Lower leg skin (tissue), 4 donors: ENCODE measurements around the gene MAPK9. TPM values are rescaled to one million over a fixed set of nuclear protein-coding genes. Genes with fewer than 3 reads are reported as not detected.

Experiments
- DNase-seq, 2 donors: peaks; one replicate each; pipeline ENCODE4 v3.0.0-alpha.2; 2019; ENCODE audit warnings: low spot score in 2 of 2
- H3K4me3 ChIP-seq: fragments of 200-600 bp; sonication (generic); 2 replicates; pipeline ENCODE4 v1.5.1; 2017; ENCODE audit warnings: mild to moderate bottlenecking, low read depth; ENCODE audit not compliant: poor library complexity, severe bottlenecking
- POLR2A ChIP-seq, 2 donors: fragments of 450-650 bp; IDR thresholded peaks; one replicate each; pipeline ENCODE4 v1.6.1; 2016 to 2017; ENCODE audit warnings: antibody characterized with exemption in 2 of 2, mild to moderate bottlenecking in 1 of 2, moderate library complexity in 1 of 2
- WGBS, 2 donors: methylation state at CpG; one replicate each; pipeline ENCODE4 v1.1.5; 2018; 5-methylcytosine and 5-hydroxymethylcytosine counted together
- intact Hi-C: fragments of 100-400 bp; cut with DNase I; formaldehyde crosslinking; loops from one replicate; pipeline ENCODE4 v1.15.0; 2023; ENCODE audit warnings: low total_unique reads
- total RNA-seq, 4 donors: library from RNA; depleted of rRNA; stranded (reverse); fragments of >200 nt; gene quantifications; one replicate each; pipeline ENCODE4 v1.1.0, GENCODE V29; 2016
- TF ChIP-seq, protein P1 (sequence below), 3 donors: fragments of 450-650 bp; IDR thresholded peaks; one replicate each; pipeline ENCODE4 v1.5.1; 2016; ENCODE audit warnings: antibody characterized with exemption in 3 of 3, mild to moderate bottlenecking in 3 of 3, moderate library complexity in 2 of 3

MAPK9 gene
- total RNA-seq, 4 donors from 2014 or later: 10.4 to 18.4 (median 15.4) TPM

DNA sequence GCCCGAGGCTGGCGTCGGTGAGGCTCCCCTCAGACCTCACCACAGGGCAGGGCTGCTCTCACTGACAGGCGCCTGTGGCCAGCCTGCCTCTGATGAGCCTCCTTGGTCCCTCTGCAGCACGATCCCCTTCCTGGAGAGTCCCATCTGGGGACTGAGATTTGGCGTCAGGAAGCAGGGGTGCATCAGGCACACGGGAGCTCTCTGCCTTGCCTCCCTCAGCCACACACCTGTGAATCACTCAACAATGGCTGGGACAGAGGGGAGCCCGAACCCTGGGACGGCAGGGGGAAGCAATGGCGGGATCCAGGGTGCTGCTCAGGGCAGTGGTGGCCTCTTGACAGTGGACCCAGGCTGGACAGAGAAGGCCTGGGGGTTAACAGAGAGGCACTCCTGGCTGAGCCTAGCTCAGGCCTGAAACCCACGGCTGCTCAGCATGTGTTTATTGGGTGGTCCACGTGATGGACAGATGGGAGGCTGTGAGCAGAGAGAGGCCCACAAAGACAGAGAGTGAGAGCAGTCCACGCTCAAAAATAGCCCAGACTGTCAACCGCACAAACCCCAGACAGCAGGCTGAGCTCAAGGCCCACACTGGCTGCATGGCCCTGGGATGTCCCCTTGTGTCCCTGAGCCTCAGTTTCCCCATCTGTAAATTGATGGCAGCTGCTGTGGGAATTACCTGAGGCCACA is 94.7 kb downstream of the MAPK9 start:
- intact Hi-C loops: no loop called here
- TF ChIP-seq, protein P1, sequence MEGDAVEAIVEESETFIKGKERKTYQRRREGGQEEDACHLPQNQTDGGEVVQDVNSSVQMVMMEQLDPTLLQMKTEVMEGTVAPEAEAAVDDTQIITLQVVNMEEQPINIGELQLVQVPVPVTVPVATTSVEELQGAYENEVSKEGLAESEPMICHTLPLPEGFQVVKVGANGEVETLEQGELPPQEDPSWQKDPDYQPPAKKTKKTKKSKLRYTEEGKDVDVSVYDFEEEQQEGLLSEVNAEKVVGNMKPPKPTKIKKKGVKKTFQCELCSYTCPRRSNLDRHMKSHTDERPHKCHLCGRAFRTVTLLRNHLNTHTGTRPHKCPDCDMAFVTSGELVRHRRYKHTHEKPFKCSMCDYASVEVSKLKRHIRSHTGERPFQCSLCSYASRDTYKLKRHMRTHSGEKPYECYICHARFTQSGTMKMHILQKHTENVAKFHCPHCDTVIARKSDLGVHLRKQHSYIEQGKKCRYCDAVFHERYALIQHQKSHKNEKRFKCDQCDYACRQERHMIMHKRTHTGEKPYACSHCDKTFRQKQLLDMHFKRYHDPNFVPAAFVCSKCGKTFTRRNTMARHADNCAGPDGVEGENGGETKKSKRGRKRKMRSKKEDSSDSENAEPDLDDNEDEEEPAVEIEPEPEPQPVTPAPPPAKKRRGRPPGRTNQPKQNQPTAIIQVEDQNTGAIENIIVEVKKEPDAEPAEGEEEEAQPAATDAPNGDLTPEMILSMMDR (IDR thresholded peaks at IDR 0.05): no peak
- no peak for TF ChIP-seq POLR2A (IDR thresholded peaks at IDR 0.05)
- 56 to 63% methylated on average over 14 of the region's 14 CpGs for WGBS, 2 donors
- DNase-seq: peak in 1 of 2 donors; percentile 49
- H3K4me3 ChIP-seq: no peak overlapping the region

GRCh38 chr5:180194410-180195345 is 97.2 kb downstream of the MAPK9 start:
- DNase-seq: peak in 1 of 2 donors; percentile 70
- intact Hi-C loops: no loop called here
- no peak for TF ChIP-seq POLR2A (IDR thresholded peaks at IDR 0.05)
- TF ChIP-seq, protein P1 (IDR thresholded peaks at IDR 0.05): no peak
- WGBS, 2 donors: 87 to 88% methylated on average over 34 of the region's 34 CpGs
- H3K4me3 ChIP-seq: no peak overlapping the region

DNA sequence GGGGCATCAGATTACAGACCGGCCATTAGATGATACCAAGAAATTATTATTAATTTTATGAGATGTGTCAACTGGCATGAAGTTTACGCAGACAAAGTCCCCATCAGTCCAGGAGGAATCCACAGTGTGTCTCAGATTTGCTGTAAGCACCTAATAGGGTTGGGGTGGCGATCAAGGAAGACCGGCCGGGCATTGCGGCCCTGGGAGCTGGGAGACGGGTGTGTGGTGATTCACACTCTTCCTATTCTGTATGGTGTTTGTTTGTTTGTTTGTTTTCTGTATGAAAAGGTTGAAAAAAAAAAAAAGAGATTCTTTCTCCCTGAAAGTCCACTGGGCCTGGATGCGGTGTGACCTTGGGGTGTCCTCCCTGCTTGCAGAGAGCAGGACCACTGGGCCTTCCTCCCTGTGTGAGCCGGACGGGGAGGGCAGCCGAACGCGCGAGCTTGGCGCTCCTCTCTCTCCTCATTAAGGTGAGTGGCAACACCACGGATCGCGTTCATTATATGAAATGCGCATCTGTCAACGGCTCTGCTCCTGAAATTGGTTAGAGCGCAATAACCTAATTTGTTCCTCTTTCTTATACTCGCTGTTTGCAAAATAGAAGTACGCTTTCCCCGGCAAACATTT is 98.0 kb downstream of the MAPK9 start:
- no peak for TF ChIP-seq POLR2A (IDR thresholded peaks at IDR 0.05)
- TF ChIP-seq, protein P1 (IDR thresholded peaks at IDR 0.05): no peak
- no peak overlapping the region for H3K4me3 ChIP-seq
- DNase-seq: peak in 1 of 2 donors; percentile 49
- 91 to 93% methylated on average over 24 of the region's 24 CpGs for WGBS, 2 donors
- intact Hi-C loops: no loop called here

DNA sequence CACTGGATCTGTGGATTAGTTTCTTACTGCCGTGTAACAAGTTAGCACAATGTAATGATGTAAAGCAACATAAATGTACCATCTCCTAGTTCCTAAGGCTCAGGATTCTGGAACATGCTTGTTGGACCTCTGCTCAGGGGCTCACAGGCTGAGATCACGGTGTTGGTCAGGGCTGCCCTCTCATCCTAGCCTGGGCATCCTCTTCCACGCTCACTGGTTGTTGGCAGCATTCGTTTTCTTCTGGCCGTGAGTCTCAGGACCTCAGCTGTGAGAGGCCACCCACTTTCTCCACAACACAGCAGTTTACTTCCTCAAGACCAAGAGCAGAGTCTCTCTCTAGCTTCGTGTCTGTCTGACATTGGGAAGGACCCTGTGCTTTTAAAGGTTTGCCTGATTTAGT is 100.2 kb downstream of the MAPK9 start:
- no peak overlapping the region for H3K4me3 ChIP-seq
- no peak for TF ChIP-seq POLR2A (IDR thresholded peaks at IDR 0.05)
- TF ChIP-seq, protein P1 (IDR thresholded peaks at IDR 0.05): no peak
- peak in 1 of 2 donors; percentile 37 for DNase-seq
- intact Hi-C loops: no loop called here
- 48 to 66% methylated on average over 6 of the region's 6 CpGs for WGBS, 2 donors

DNA sequence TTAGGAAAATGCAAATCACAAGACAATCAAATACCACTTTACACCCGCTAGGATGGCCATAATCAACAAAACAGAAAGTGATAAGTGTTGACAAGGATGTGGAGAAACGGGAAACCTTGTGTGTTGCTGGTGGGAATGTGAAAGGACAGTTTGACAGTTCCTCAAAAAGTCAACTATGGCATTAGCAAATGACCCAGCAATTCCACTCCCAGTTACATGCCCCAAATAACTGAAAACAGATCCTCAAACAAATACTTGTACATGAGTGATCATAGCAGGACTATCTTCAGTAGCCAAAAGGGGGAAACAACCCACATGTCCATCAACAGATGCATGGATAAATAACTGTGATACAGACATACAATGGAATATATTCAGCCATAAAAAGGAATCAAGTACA is 104.1 kb downstream of the MAPK9 start:
- 78 to 82% methylated on average over 2 of the region's 2 CpGs for WGBS, 2 donors
- intact Hi-C loops: no loop called here
- TF ChIP-seq, protein P1 (IDR thresholded peaks at IDR 0.05): no peak
- no peak for TF ChIP-seq POLR2A (IDR thresholded peaks at IDR 0.05)
- no peak for DNase-seq
- H3K4me3 ChIP-seq: no peak overlapping the region

Other genes with a start within 250 kb of the MAPK9 start
- 10 to 100 TPM; 24.4 to 63.3 (median 36.2) TPM for gene RNF130, start 220.3 kb downstream of the MAPK9 start, total RNA-seq
- gene RASGEF1C, start 82.9 kb downstream of the MAPK9 start, total RNA-seq: 1 to 10 TPM in 1 of 4 donors, under 1 TPM in 1, not detected in 2; 0.71 to 2.5 TPM
- 1 to 10 TPM; 2.5 to 8.4 (median 3.8) TPM for gene GFPT2, start 61.3 kb upstream of the MAPK9 start, total RNA-seq
- 10 to 100 TPM in 3 of 4 donors, 1 to 10 TPM in 1; 8.9 to 12.2 (median 11.2) TPM for gene CNOT6, start 202.3 kb upstream of the MAPK9 start, total RNA-seq